Right kidney (tissue), 1 donor: ENCODE results near the gene KIF21A.

Experiments
- DNase-seq: peaks from one replicate; pipeline ENCODE4 v3.0.0-alpha.2; 2016

KIF21A gene

DNA sequence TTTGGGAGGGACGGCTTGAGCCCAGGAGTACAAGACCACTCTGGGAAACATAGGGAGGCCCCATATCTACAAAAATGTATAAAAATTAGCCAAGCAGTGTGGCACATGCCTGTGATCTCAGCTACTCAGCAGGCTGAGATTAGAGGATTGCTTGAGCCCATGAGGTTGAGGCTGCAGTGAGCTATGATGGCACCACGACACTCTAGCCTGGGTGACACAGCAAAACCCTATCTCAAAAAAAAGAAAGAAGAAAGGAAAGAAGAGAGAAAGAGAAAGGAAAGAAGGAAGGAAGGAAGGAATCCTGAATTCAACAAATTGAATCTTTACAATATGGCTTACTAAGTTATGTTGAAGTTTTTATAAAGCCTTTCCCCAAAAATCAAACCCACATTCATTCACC, 2.1 kb downstream of the KIF21A start:
- no peak for DNase-seq

DNA sequence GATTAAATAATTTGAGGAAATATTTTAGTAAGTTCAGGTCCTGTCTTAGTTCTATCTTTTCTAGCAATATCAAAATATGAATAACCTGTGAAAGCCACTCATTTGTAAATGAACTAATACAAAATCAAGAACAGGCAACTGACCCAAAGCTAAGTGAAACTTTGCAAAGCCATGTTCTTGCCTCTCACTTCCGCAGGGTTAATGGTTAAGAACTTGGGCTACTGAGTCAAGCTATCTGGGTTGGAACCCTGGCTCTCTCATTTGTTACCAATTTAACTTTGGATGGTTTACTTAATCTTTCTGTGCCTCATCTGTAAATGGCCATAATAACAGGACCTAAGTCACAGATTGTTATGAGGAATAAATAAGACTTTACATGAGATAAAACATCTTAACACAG, 2.8 kb downstream of the KIF21A start:
- DNase-seq, result no peak

GRCh38 chr12:39435531-39435930, 7.4 kb downstream of the KIF21A start:
- DNase-seq, result no peak

- DNase-seq, result no peak
Observed at GRCh38 chr12:39431797-39432196, 11.1 kb downstream of the KIF21A start.

DNA sequence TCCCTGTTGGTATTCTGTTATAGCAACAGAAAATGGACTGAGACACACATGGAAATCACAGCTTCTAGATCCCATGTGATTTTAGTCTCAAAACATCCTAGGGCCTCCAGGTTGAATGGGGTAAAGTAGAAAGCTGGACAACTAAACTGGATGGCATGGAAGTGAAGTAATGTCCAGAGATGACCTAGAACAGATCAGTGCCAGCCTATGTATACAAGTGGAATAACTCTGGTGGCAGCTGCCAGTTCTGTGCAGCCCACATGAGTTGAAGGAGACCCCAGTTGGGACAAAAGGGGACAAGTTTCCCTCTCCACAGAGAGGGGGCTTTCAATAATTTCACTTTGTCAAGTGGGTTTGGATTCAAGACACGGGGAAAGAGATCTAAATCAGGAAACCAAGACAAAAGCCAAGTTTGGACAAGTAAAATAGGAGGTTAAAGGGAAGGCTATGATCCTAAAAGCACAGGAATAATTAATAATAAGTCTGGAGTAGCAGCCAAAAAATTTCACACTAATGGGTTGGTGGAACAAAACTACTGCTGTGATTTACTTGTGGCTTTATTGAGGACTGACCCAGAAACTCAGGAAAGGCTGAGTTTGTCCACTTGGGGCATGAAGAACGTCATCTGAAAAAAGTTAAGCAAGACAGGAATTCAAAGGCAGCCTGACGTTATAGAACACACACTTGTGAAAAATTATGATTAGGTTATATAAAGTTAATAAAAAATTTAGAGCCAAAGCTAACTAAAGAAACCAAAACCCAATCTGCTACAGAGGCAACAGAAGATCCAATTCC, 11.7 kb downstream of the KIF21A start:
- no peak for DNase-seq

GRCh38 chr12:39429809-39430208, 13.1 kb downstream of the KIF21A start:
- DNase-seq, result no peak

DNA sequence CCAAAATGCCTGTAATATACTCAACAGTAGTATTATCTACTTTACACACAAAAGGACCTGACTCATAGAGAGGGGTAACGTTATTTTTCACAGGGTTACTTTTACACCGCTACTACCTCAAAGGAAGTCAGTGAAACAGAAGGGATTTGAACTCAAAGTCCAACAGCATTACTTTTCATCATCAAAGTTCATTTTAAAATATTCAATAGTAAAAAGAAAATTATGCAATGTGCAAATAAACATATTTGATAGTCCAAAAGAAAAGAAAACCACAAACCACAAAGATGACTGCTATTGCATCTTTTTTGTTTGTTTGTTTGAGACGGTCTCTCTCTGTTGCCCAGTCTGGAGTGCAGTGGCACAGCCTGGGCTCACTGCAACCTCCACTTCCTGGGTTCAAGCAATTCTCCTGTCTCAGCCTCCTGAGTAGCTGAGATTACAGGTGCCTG, 15.5 kb downstream of the KIF21A start:
- no peak for DNase-seq

DNA sequence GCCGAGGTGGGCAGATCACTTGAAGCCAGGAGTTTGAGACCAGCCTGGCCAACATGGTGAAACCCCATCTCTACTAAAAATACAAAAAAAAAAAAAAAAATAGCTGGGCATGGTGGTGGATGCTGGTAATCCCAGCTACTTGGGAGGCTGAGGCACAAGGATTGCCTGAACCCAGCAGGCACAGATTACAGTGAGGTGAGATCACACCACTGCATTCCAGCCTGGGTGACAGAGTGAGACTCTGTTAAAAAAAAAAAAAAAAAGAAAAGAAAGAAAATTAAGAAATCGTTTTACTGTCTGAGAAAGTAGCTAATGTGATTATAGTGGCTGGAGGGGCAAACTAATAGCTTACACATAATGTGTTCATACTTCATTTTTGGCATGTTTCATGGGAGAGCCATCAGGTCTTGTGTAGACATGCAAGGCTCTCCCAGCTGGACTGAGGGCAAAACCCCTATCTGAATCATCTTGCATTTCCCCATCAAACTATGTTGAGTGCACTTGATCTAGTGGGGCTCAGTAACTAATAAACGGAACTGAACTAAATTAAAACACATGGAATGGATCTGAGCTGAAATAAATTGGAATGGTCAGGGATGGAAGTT, 16.2 kb downstream of the KIF21A start:
- DNase-seq, result no peak

DNA sequence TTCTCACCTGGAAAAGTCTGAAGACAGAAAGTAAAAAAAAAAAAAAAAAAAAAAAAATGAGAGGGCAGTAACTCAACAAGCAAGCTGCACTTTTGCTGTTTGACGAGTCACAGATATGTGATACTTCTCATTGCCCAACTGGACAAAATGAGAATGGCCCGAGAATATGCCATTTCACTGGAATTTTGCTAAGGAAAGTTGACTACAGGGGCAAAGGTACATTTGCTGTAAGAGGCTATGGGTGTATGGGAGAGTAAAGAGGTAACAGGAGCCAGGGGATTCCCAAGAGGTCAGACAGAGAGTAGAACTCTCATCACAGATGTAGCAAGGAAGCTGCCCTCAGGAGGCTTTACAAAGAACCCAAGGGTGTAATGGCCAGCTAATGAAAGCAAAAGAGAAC, 22.9 kb downstream of the KIF21A start:
- no peak for DNase-seq

DNA sequence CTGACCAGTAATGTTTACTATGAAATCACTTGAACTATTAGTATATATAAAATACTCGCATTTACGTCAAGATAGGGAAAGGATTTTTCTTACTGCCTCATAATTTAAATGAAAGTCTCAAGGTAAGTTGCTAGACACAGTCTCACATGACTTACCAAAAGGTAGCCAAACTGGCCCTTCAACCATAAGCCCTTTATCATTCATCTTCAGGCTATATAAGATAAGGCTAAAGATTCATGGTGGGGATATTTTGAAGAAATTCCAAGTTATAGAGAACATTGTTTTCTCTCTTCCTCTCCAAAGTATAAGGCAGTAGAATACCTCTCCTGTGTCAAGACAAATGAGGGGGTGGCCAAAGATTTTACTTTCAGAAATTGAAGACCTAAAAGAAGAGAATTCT, 23.4 kb downstream of the KIF21A start:
- DNase-seq, result no peak

DNA sequence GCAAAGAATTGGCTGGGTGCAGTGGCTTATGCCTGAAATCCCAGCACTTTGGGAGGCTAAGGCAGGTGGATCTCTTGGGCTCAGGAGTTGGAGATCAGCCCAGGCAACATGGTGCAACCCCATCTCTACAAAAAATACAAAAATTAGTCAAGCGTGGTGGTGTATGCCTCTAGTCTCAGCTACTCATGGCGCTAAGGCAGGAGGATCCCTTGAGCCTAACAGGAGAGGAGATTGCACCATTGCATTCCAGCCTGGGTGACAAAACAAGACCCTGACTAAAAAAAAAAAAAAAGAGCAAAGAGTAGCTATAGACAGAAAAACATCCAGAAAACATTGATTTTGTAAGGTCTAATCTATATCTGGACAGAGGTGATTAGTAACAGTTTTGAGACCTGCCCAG, 25.0 kb downstream of the KIF21A start:
- no peak for DNase-seq

- no peak for DNase-seq
Observed at GRCh38 chr12:39413836-39414771, 28.8 kb downstream of the KIF21A start.

DNA sequence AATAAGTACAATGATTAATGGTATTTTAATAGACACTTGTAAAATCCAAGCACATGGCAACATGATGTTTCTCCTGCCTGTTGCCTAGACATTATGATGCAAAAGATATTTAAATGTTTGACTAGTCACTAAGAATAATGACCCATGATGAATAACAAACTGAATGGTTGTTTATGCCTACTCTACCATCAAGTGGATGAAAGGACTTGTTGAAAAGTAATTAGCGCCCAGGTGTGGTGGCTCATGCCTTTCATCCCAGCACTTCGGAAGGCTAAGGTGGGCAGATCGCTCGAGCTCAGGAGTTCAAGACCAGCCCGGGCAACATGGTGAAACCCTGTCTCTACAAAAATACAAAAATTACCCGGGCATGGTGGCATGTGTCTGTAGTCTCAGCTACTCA, 30.7 kb downstream of the KIF21A start:
- DNase-seq, result no peak

DNA sequence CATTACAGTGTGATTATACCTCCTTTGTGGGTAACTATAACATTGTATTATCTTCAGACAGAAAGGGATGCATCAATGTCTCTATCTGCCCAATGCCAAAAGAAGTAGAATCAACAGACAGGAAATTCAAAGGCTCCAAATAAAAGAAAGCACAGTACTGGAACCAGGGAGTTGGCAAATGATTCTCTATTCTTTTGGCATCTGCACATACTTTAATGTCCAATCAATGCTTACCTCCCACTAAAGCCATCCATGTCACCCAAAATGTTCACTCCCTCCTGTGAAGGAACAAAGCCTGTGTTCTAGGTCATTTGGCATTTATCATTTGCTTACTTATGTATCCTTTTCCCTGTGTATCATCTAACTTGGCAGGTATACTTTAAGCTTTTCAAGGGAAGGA, 36.7 kb downstream of the KIF21A start:
- DNase-seq, result no peak

- DNase-seq, result no peak
Observed at GRCh38 chr12:39405580-39405979, 37.3 kb downstream of the KIF21A start.

DNA sequence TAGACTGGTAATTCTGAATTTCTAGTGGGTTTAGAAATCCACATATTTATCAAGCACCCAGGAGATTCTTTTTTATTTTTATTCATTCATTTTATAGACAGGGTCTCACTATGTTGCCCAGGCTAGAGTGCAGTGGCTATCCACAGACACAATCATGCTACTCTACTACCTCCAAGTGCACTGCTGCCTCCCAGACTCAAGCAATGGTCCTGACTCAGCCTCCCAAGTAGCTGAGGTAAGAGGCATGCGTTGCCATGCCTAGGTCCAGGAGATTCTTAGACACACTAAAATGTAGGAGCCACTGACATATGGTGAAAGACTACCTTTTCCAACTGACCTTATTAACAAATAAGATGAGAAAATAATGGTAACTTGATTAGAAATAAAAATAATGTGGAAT, 38.9 kb downstream of the KIF21A start:
- DNase-seq, result no peak

DNA sequence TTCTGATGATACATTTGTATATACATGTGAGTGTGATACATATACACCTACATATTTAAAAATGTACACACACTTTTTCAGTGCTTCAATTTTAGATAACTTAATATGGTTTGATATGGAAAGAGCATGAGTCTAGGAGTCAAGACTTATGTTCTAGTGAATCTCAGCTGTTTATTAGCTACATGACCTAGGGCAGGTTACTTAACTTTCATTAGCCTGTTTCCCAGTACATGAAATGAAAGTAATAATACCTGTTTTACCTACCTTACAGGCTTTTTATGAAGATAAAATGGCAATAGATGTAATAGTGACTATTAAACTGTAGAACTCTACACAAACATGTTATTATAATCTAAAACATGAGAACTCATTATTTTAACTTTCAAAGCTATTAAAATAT, 39.5 kb downstream of the KIF21A start:
- no peak for DNase-seq

DNA sequence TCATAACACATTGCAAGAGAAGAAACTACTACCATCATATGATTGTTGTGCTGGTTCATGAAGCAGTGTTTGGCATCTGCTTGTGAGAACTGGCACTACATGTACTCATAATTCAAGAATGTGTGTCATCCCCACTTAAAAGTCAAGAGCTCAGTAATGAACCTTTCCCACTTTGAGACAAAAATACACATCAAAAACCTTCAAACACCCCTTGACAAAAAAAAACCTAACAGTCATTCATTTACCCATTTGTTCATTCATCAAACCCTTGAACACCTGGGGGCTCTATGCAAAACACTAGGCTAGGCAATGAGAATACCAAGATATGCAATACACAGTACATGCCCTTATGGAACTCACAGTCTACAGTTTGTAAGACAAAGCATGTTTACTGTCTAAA, 40.0 kb downstream of the KIF21A start:
- no peak for DNase-seq

GRCh38 chr12:39401459-39401858, 41.5 kb downstream of the KIF21A start:
- no peak for DNase-seq

GRCh38 chr12:39395866-39396265, 47.1 kb downstream of the KIF21A start:
- no peak for DNase-seq

DNA sequence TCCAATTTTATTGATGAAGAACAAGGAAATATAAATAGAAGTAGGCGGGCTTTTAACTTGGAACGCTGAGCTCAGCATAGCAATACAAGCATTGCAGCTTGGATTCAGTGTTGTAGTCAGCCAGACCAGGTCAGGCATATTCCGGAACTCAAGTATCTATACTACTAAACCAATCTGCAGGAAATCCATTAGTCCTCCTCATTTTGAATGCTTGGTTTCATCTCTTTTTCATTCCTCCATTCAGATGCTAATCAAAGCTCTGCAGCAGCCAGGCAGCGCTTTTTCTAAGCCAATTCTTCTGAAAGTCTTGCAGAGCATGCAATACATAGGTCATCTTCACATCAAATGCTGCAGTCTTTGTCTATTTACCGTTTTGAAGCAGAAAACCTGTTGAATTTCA, 49.0 kb downstream of the KIF21A start:
- no peak for DNase-seq

DNA sequence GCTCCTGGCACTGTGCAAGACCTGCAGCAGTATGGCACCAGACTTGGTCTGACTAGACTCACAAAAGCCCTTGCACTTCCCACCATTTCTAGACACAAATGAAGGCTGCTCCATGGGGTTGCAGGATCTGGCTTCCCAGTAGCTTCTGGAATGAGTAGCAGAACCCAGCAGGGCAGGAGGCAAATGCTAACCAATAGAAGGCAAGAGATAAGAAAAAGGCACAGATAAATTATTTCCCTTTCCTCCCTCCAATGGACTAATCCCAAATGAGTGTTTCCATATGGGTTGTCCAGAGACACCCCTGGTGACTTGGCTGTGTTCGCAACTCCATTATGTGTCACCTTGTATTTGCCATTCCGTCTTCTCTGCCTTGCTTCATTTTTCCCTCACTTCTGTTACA, 49.7 kb downstream of the KIF21A start:
- DNase-seq, result no peak
